ENCODE results near the gene IL3RA.

IL3RA gene

GRCh38 chrX:1430451-1430850 is 93.9 kb downstream of the IL3RA start:
- no peak for TF ChIP-seq CTCF (IDR thresholded peaks at IDR 0.05; ENCODE audit: low read depth, low read length, missing control alignments)
- H3K4me3 ChIP-seq (replicated peaks; ENCODE audit: low read depth, low read length): no peak overlapping the region
- DNase-seq (ENCODE audit: extremely low read depth, low read depth): no peak
